ENCODE data around the gene ABCC3.

Gene ABCC3

DNA sequence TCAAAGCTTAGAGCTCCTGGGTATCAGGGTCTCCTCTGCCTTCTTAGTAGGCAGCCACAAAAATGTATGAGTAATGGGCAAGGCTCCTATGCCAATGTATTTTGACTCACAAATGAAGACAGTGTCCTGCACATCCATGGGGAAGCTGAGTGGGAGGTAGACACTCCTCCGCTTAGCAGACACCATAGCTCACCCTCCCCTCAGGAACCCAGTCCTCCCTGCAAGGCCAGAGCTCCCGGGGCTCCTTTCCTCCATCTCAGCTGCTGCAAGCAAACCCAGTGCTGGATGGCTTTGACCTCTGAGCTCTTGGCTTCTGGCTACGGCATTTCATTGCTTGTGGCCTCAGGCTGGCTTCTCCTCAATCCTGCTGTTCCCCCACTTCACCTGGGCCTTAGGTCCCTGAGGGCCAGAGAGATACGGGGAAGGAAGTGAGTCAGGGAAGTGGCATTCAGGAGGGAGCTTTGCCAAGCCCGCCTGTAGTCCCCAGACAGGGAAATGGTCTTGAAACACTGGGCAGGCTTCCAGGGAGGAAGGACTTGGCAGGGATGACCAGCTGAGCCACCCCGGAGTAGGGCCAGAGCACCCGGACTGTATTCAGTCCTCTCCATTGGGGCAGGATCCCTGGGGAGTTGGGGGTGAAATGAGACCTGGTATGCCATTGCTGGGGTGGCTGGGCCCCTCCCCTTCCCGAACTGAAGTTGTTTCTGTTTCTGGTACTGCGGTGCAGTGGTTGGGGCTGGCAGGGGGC lies 4.5 kb downstream of the ABCC3 start:
- Histone ChIP-seq H3K9me3 (ENCODE audit: control insufficient read depth, insufficient read depth, low read depth, low read length) (no peaks in the 10 kb centered on the region), H3K9ac (ENCODE audit: low read length) (no peak overlapping the region), H3K27ac (ENCODE audit: low read depth, low read length) (no peak overlapping the region), H3K4me1 (ENCODE audit: control insufficient read depth, insufficient read depth, low read length) (peaks cover 35% of the 10 kb centered on the region; the same call in 1 of the 2 replicates), H3K4me3 (ENCODE audit: low read depth, low read length) (no peak overlapping the region), H3K27me3 (ENCODE audit: control insufficient read depth, insufficient read depth, low read length) (peaks cover 41% of the 10 kb centered on the region), H3K36me3 (ENCODE audit: control insufficient read depth, insufficient read depth, low read length) (no peaks in the 10 kb centered on the region)

DNA sequence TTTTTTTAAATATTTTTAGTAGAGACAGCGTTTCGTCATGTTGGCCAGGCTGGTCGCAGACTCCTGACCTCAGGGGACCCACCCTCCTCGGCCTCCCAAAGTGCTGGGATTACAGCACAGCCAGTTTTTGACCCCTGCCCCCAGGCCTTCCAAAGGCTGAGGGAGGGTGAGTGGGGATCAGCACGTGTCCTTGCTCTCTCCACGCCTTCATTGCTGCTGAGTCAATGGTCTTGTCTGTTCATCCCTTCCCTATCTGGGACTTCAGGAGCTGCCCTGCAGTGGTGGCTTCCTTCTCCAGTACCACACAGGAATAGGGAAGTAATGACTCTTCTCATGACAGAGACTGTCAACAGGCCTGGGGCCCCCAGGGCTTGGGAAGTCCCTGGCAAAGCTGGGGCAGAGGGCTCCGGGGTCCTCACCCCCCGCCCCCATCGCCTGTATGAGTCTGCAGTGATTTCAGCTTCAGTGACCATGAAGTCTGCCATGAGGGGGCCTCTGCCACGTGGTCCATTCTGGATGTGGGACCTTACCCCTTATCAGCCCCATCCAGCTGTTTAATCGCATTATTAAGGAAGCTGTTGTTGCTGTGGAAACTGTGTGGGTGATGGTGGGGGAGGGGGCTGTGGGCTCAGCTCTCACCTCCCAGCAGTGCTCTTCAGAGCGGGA lies 6.1 kb downstream of the ABCC3 start:
- H3K9ac ChIP-seq (ENCODE audit: low read length) = no peak overlapping the region
- H3K27me3 ChIP-seq (ENCODE audit: control insufficient read depth, insufficient read depth, low read length) = peaks cover 24% of the 10 kb centered on the region
- H3K4me3 ChIP-seq (ENCODE audit: low read depth, low read length) = no peak overlapping the region
- H3K4me1 ChIP-seq (ENCODE audit: control insufficient read depth, insufficient read depth, low read length) = peaks cover 35% of the 10 kb centered on the region; the same call in 1 of the 2 replicates
- H3K27ac ChIP-seq (ENCODE audit: low read depth, low read length) = no peak overlapping the region
- no peaks in the 10 kb centered on the region for H3K9me3 ChIP-seq (ENCODE audit: control insufficient read depth, insufficient read depth, low read depth, low read length)
- H3K36me3 ChIP-seq (ENCODE audit: control insufficient read depth, insufficient read depth, low read length) = no peaks in the 10 kb centered on the region

DNA sequence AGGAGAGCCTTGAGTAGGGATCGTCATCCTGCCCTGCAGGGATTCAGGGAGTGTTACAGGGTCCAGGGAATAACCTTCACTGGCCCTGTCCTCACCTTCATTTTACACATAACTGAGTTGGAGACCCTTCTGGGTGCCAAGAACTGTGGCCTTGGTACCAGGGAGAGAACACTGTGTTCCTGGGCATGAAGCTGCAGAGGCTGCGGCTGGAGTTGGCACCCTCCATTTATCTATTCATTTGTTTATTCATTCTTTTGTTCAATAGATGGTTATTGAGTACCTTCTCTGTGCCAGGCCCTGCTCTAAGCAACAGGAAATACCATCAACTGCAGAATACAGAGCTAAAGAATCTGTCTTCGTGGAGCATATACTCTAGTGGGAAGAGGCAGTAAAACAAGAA lies 6.7 kb downstream of the ABCC3 start:
- peaks cover 35% of the 10 kb centered on the region; the same call in 1 of the 2 replicates for H3K4me1 ChIP-seq (ENCODE audit: control insufficient read depth, insufficient read depth, low read length)
- no peak overlapping the region for H3K9ac ChIP-seq (ENCODE audit: low read length)
- no peak overlapping the region for H3K27ac ChIP-seq (ENCODE audit: low read depth, low read length)
- no peaks in the 10 kb centered on the region for H3K36me3 ChIP-seq (ENCODE audit: control insufficient read depth, insufficient read depth, low read length)
- no peaks in the 10 kb centered on the region for H3K9me3 ChIP-seq (ENCODE audit: control insufficient read depth, insufficient read depth, low read depth, low read length)
- H3K27me3 ChIP-seq (ENCODE audit: control insufficient read depth, insufficient read depth, low read length) = peaks cover 19% of the 10 kb centered on the region
- no peak overlapping the region for H3K4me3 ChIP-seq (ENCODE audit: low read depth, low read length)

DNA sequence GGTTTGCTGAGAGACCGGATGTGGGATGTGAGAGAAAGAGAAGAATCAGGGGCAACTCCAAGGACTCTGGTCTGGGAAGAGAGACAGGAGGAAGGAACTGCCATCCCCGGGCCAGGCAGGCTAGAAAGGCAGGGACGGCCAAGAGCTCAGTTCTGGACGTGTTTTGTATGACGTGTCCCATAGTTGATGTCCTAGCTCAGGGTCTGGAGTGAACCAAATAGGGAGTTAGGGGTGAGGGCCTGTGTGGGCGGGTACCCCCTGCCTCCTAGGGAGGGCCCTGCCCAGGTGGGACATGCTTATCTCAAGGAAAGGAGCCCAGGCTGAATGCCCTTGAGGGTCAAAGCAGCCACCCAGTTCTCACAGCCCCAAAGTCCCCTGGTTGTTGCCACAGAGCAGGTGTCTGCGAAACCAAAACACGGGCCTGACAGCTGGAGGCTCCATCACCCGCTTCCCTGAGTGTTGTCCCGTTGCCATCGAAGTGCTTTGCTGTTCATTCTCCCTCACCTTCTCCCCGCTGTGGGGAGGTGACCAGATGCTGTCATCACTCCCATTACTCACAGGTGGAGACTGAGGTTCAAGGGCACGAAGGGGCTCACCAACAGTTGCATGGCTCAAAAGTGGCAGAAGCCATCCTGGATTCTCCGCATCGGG lies 7.5 kb downstream of the ABCC3 start:
- Histone ChIP-seq H3K4me1 (ENCODE audit: control insufficient read depth, insufficient read depth, low read length) (peaks cover 32% of the 10 kb centered on the region; the same call in 1 of the 2 replicates), H3K27me3 (ENCODE audit: control insufficient read depth, insufficient read depth, low read length) (peaks cover 11% of the 10 kb centered on the region; the same call in 1 of the 2 replicates), H3K27ac (ENCODE audit: low read depth, low read length) (no peak overlapping the region), H3K4me3 (ENCODE audit: low read depth, low read length) (no peak overlapping the region), H3K9me3 (ENCODE audit: control insufficient read depth, insufficient read depth, low read depth, low read length) (no peaks in the 10 kb centered on the region), H3K36me3 (ENCODE audit: control insufficient read depth, insufficient read depth, low read length) (no peaks in the 10 kb centered on the region), H3K9ac (ENCODE audit: low read length) (no peak overlapping the region)

DNA sequence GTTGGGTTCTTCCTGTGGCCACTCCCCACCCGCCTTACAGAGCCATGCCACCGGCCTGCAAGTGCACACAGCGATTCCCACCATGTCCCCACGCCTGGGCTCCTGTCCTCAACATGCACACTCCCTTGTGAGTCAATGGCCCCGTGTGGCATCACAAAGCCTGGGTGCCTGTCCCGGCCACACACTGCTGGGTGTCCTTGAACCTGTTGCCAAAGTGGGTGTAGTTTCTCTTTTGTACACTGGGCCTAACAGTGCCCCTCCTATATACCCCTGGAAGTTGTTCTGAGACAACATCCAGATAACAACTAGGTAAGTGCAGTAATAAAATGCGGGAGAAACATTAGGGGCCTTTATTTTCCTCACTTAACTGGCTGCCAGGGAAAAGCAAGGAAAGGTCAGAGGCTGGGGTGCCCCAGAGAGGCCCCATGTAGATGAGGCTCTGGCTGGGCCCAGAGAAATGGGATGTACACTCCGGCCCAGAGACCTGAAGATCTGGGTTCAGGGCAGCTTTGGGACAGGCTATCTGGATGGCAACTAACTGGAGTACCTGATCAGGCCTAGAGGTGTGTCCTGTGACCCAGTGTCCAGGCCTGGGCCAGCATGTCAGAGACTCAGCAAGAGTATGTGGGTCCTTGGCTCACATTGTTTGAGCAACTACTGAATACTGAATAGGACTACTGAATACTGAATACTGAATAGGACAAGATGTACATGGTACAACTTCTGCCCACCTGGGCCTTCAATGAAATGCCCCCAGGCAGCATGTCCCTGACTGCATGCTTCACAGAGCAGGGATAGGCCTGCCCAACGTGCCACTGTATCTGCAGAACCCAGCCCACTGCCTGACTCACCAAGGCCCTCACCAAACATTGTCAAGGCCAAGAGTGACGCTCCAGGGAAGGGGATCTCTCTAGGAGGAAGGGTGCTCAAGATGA lies 8.3 kb downstream of the ABCC3 start:
- Histone ChIP-seq H3K27ac (ENCODE audit: low read depth, low read length) (no peak overlapping the region), H3K36me3 (ENCODE audit: control insufficient read depth, insufficient read depth, low read length) (no peaks in the 10 kb centered on the region), H3K4me3 (ENCODE audit: low read depth, low read length) (no peak overlapping the region), H3K27me3 (ENCODE audit: control insufficient read depth, insufficient read depth, low read length) (peaks cover 3% of the 10 kb centered on the region; the same call in 1 of the 2 replicates), H3K9ac (ENCODE audit: low read length) (no peak overlapping the region), H3K4me1 (ENCODE audit: control insufficient read depth, insufficient read depth, low read length) (peaks cover 25% of the 10 kb centered on the region; the same call in 1 of the 2 replicates), H3K9me3 (ENCODE audit: control insufficient read depth, insufficient read depth, low read depth, low read length) (no peaks in the 10 kb centered on the region)

DNA sequence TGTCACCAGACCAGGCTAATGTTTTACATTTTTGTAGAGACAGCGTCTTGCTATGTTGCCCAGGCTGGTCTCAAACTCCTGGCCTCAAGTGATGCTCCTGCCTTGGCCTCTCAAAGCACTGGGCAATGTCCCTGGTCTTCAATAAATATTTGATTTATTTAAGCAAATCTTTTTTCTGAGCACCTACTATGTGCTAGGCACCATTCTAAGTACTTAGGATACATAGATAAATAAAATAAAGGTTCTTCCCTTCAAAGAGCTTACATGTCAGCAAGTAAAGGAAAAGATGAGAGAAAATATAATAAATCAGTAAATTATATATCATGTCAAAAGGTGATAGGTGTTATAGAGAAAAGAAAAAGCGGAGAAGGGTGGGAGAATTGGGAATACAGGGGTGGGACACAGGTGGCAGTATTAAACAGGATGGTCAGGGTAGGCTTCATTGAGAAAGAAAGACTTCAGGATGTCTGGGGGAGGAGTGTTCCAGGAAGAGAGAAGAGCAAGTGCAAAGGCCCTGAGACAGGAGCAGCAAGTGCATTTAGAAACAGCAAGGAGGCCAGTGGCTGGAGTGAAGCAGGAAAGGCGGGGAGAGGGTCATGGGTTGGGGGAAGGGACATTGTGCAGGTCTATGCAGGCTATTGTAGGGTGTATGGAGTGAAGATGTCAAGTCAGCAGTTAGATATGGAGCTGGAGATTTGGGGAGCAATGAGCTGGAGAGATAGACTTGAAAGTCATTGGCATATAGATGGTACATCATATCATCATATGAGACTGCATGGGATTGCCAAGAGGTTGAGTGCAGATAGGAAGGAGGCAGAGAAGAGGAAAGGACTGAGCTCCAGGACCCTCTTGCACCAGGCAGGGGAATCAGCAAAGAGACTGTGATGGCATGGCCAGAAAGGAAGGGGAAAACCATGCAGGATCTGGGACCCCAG lies 11.3 kb downstream of the ABCC3 start:
- Histone ChIP-seq H3K9me3 (ENCODE audit: control insufficient read depth, insufficient read depth, low read depth, low read length) (no peaks in the 10 kb centered on the region), H3K9ac (ENCODE audit: low read length) (no peak overlapping the region), H3K27ac (ENCODE audit: low read depth, low read length) (no peak overlapping the region), H3K36me3 (ENCODE audit: control insufficient read depth, insufficient read depth, low read length) (no peaks in the 10 kb centered on the region), H3K4me1 (ENCODE audit: control insufficient read depth, insufficient read depth, low read length) (peaks cover 6% of the 10 kb centered on the region; the same call in 1 of the 2 replicates), H3K27me3 (ENCODE audit: control insufficient read depth, insufficient read depth, low read length) (no peaks in the 10 kb centered on the region), H3K4me3 (ENCODE audit: low read depth, low read length) (no peak overlapping the region)

DNA sequence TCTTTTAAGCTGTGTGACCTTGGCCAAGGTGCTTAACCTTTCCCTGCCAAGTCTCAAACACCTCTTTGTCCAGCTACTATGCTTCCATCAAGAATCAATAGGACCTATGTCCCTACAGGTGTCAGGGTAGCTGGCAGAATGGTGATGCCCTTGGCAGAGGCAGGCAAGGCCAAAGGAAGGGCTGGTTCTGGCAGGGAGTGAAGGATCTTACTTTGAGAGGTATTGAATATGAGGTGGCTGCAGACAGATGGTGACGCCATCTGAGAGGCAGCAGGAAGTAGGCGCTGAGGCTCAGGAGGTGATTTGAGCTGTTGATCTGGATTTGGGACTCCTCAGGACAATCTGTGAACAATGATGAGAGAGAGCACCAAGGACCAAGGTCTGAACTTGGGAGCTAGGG lies 12.5 kb downstream of the ABCC3 start:
- no peaks in the 10 kb centered on the region for H3K36me3 ChIP-seq (ENCODE audit: control insufficient read depth, insufficient read depth, low read length)
- H3K9me3 ChIP-seq (ENCODE audit: control insufficient read depth, insufficient read depth, low read depth, low read length) = no peaks in the 10 kb centered on the region
- H3K4me3 ChIP-seq (ENCODE audit: low read depth, low read length) = no peak overlapping the region
- H3K9ac ChIP-seq (ENCODE audit: low read length) = no peak overlapping the region
- no peaks in the 10 kb centered on the region; the same call in 1 of the 2 replicates for H3K4me1 ChIP-seq (ENCODE audit: control insufficient read depth, insufficient read depth, low read length)
- no peaks in the 10 kb centered on the region for H3K27me3 ChIP-seq (ENCODE audit: control insufficient read depth, insufficient read depth, low read length)
- H3K27ac ChIP-seq (ENCODE audit: low read depth, low read length) = no peak overlapping the region

DNA sequence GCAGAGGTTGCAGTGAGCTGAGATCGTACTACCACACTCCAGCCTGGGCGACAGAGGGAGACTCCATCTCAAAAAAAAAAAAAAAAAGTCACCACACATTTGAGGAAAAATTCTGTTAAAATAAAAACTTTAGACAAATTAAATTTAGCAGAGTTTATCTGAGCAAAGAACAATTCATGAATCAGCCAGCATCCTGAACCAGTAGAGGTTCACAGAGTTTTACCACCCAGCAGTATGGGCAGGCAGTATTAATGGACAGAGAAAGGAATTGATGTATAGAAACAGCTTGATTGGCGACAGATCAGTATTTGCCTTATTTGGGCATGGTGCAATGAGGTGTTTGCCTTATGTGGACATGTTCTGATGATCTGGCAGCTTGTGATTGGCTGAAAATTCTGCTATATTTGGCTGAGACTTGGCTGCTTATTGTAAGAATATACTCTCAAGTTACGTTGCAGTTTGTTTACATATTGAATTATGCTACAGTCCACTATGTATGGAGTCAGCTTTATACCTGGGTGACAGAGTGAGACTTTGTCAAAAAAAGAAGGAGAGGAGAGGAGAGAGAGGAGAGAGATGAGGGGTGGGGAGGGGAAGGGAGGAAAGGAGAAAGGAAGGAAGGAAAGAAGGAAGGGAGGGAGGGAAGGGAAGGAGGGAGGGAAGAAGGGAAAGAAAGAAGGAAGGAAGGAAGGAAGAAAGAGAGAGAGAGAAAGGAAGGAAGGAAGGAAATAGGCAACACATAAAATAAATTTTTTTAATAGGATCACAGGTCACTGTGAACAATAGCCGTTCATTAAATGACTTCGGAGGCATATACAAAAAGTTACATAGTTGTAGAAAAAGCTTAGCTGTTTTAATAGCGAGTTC lies 14.6 kb downstream of the ABCC3 start:
- no peaks in the 10 kb centered on the region for H3K9me3 ChIP-seq (ENCODE audit: control insufficient read depth, insufficient read depth, low read depth, low read length)
- H3K27me3 ChIP-seq (ENCODE audit: control insufficient read depth, insufficient read depth, low read length) = no peaks in the 10 kb centered on the region
- no peaks in the 10 kb centered on the region for H3K36me3 ChIP-seq (ENCODE audit: control insufficient read depth, insufficient read depth, low read length)
- no peaks in the 10 kb centered on the region for H3K4me1 ChIP-seq (ENCODE audit: control insufficient read depth, insufficient read depth, low read length)
- H3K4me3 ChIP-seq (ENCODE audit: low read depth, low read length) = no peak overlapping the region
- H3K27ac ChIP-seq (ENCODE audit: low read depth, low read length) = no peak overlapping the region
- no peak overlapping the region for H3K9ac ChIP-seq (ENCODE audit: low read length)

DNA sequence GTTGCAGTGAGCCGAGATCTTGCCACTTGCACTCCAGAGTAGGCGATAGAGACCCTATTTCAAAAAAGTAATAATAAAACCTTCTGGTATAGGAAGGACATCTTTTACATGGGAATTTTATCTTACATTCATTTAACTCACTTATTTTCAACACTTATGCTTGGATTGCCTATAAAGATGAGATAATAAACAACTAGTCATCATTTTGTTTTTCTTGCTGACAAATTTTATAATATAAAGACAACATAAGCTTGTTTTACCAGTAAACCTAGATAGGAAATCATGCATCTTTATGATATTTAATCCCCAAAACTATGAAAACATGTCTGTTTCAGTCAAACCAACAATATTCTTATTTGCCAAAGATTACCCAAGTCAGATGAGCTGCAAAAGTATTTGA lies 17.0 kb downstream of the ABCC3 start:
- H3K36me3 ChIP-seq (ENCODE audit: control insufficient read depth, insufficient read depth, low read length) = no peaks in the 10 kb centered on the region
- no peaks in the 10 kb centered on the region for H3K9me3 ChIP-seq (ENCODE audit: control insufficient read depth, insufficient read depth, low read depth, low read length)
- H3K4me3 ChIP-seq (ENCODE audit: low read depth, low read length) = no peak overlapping the region
- no peaks in the 10 kb centered on the region; the same call in 1 of the 2 replicates for H3K4me1 ChIP-seq (ENCODE audit: control insufficient read depth, insufficient read depth, low read length)
- no peaks in the 10 kb centered on the region for H3K27me3 ChIP-seq (ENCODE audit: control insufficient read depth, insufficient read depth, low read length)
- H3K9ac ChIP-seq (ENCODE audit: low read length) = no peak overlapping the region
- no peak overlapping the region for H3K27ac ChIP-seq (ENCODE audit: low read depth, low read length)

All from HUES6 (cell line).